ENCODE data around the gene PCNX2.

DNA sequence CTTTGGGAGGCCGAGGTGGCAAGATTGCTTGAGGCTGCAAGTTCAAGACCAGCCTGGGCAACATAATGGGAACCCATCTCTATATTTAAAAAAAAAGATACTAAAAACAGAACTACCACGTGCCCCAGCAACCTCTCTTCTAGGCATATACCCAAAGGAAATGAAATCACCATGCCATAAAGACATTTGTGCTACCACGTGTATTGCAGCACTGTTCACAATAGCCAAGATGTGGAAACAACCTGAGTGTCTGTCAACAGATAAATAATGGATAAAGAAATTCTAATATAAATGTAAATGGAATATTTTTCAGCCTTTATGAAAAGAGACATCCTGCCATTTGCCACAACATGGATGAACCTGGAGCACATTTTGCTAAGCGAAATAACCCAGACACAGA is 128.6 kb downstream of the PCNX2 start:
- TF ChIP-seq CTCF (IDR thresholded peaks at IDR 0.05) (no peak), ZNF263 (CRISPR knock-in tag; IDR thresholded peaks at IDR 0.05; ENCODE audit: low read depth) (no peak), ATF1 (CRISPR knock-in tag; IDR thresholded peaks at IDR 0.05) (no peak), MXD4 (CRISPR knock-in tag; IDR thresholded peaks at IDR 0.05; ENCODE audit: borderline replicate concordance) (no peak), ELF4 (CRISPR knock-in tag; IDR thresholded peaks at IDR 0.05; ENCODE audit: low read depth) (no peak), ATF6 (CRISPR knock-in tag; IDR thresholded peaks at IDR 0.05) (no peak), ATF3 (CRISPR knock-in tag; conservative IDR thresholded peaks at IDR 0.05) (no peak), CBFB (CRISPR knock-in tag; IDR thresholded peaks at IDR 0.05; ENCODE audit: low read depth) (no peak), TEAD4 (CRISPR knock-in tag; IDR thresholded peaks at IDR 0.05) (no peak)
- TF ChIP-seq, protein P1, sequence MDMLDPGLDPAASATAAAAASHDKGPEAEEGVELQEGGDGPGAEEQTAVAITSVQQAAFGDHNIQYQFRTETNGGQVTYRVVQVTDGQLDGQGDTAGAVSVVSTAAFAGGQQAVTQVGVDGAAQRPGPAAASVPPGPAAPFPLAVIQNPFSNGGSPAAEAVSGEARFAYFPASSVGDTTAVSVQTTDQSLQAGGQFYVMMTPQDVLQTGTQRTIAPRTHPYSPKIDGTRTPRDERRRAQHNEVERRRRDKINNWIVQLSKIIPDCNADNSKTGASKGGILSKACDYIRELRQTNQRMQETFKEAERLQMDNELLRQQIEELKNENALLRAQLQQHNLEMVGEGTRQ (CRISPR knock-in tag; IDR thresholded peaks at IDR 0.05) = no peak

All from WTC11 (cell line).